Body of pancreas (tissue), 4 donors: Measurements from ENCODE around the gene SGK1.

Experiments used
- CTCF ChIP-seq, 7 experiments: fragments of 450-650 bp in 4 of 7; fragments of 200-600 bp in 3 of 7; sonication (generic) in 3 of 7; IDR thresholded peaks; one replicate each; pipeline ENCODE4 v1.5.1; 2016 to 2019; ENCODE audit warnings: antibody characterized with exemption in 7 of 7
- POLR2A ChIP-seq, 3 donors: fragments of 450-650 bp; IDR thresholded peaks; one replicate each; pipeline ENCODE4 v1.6.1; 2016; ENCODE audit warnings: antibody characterized with exemption in 3 of 3, mild to moderate bottlenecking in 2 of 3

- TF ChIP-seq CTCF (IDR thresholded peaks at IDR 0.05) = no peak
- no peak for TF ChIP-seq POLR2A (IDR thresholded peaks at IDR 0.05)
These were observed 10.2 kb upstream of the SGK1 start for GRCh38 chr6:134328138-134328537.
